GM21367 (cell line): ENCODE measurements around the gene CCM2.

Experiments used
- ATAC-seq: cut with Tn5 transposase; IDR thresholded peaks from one replicate; pipeline ENCODE4 v1.9.1; 2021; ENCODE audit not compliant: unreplicated experiment

CCM2 gene

DNA sequence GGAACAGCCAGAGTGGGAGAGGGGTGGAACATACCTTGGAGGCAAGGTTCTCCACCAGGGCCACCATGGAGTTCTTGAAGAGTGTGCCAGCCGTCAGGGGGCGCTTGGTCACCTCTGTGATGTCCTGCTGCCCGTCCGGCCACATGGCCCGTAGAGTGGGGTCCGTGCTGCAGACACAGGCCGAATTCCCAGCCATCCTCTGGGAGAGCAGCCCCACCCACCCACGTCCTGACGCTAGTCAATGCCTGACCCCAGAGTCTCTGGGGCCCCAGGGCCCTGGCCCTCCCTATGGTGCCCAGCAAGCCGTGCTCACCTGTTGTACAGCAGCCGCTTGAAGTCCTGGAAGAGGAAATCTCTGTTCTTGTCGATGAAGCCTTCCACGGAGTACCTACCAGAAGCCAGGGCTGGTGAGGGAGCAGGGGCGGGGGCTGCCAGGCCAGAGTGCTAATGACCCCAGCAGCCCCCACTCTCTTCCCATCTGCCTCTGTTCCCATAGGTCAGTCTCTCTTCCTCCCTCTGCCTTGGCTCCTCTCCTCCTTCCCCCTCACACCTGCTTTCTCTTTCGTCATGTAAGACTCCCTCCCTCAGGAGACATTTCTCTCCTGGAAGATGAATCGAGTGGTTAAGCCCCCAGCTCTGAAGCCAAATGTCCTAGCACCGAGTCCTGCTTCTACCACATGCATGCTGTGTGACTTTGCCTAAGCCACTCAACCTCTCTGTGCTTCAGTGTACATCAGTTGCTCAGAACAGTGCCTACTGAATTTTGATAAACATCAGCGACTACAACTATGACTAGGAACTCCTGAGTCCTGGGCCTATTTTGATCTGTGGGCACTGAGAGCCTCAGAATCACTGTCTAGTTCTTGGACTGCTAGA is 32.2 kb upstream of the CCM2 start:
- no peak for ATAC-seq

DNA sequence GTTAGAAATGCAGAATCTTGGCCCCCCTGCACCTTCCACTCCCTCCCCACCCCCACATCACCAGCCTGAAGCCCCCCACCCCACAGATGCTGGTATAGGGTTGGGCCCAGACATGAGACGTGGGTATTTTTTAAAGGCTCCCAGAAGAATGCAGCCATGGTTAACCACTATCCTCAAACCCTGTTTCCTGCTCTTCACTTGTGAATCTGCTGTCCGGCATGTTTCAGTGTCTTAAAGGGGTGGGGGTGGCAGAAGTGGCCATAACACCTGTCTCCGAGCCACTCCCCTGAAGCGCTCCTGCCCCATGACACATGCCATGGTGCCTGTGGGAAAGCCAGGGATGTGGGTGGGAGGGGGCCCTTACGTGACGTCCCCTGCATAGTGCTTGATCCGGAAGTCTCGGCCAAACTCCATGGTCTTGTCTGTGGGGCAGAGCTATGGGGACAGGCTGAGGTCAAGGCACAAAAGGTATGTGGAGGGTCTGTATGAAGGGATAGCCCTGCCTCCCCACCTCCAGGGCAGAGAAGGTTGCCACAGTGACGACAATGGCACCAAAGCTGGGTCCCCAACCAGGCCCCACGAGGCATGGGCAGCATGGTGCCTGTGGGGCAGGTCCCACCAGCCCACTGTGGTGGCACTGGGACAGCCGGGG is 30.8 kb upstream of the CCM2 start:
- no peak for ATAC-seq

DNA sequence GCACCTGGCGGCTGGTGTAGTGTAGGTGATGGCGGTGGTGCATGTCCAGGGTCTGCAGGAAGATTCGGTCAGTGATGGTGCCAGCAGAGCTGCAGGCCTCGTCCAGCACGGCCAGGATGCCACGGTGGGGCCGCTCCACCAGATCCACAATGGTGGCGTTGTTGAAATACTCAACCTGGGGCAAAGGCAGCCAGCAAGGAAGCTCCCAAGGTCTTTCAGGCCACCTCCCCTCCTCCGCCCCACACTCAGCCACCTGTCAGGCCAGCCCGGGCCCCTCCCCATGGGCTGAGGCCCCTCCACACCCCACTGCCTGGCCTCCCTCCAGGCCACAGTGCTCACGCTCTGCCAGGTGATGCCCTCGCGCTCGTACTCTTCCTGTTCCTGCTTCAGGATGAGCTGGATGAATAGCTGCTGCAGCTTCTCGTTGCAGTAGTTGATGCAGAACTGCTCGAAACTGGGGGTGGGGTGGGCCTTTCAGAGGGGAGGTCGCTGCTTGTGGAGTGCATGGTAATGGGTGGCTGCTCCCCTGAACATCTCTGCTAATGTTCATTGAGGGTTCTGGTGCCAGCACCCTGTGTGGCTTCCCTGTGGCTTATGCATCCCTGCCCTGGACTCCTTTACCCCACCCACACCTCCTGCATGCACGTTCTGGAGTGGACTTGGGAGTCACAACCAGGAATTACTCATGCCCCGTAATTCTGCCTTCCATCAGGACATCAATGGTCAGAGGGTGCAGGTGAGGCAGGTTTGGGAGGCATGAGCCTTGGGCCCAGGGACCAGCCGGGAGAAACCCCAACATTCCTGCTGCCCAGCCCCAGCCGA is 30.1 kb upstream of the CCM2 start:
- ATAC-seq = no peak

DNA sequence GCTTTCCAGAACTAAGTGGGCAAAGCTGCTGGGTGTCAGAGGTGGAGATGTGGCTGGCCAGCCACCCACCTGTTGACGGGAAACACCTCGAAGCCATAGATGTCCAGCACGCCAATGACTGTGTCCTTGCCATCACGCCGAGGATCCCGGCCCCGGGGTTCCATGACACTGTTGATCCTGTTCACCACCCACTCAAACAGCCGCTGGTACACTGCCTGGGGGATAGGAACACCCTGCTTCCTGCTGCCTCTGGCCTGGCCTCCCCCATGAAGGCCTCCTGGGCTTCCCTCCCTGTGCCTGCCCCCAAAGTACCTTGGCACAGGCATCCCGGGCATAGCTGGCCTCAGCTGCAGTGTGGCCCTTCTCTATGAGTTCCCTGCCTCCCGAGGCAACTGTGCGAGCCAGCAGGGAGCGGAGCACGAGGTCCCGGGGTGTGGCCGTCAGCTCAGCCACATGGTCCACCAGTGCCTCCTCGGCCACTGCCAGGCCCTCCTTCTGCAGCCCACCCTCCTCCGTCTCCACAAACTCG is 29.4 kb upstream of the CCM2 start:
- no peak for ATAC-seq

DNA sequence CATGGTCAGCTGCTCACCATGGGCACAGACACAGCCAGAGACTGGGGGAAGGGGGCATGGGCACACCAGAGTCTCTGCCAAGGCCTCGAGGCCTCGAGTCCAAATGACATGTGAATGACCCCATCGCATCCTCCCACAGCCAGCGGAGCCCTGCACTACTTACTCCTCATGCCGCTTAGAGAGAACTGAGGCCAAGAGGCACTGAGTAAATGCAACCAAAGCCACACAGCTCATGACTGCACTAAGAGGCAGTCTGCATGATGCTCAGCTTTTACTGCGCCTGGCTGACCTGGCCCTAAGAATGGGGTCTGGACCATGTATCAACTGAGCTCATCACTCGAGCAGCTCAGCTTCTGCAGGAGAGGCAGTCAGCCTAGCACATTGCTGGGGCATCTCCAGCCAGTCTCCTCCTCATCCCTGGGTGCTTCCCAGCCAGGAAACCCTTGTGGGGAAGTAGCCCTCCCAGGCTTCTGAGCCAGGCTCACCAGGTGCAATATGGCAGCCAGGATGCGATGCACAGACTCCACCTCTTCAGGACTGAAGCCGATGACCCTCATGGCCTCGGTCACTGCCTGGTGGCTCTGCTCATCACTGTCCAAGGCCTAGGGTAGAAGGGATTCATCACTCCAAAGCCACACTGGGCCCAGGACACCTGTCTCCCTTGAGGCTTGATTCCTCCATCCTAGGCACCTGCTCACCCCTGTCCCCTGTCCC is 28.7 kb upstream of the CCM2 start:
- ATAC-seq = no peak

- ATAC-seq = no peak
Observed at GRCh38 chr7:44971902-44972441, 28.0 kb upstream of the CCM2 start.

GRCh38 chr7:44972562-44972961 is 27.4 kb upstream of the CCM2 start:
- ATAC-seq = no peak

DNA sequence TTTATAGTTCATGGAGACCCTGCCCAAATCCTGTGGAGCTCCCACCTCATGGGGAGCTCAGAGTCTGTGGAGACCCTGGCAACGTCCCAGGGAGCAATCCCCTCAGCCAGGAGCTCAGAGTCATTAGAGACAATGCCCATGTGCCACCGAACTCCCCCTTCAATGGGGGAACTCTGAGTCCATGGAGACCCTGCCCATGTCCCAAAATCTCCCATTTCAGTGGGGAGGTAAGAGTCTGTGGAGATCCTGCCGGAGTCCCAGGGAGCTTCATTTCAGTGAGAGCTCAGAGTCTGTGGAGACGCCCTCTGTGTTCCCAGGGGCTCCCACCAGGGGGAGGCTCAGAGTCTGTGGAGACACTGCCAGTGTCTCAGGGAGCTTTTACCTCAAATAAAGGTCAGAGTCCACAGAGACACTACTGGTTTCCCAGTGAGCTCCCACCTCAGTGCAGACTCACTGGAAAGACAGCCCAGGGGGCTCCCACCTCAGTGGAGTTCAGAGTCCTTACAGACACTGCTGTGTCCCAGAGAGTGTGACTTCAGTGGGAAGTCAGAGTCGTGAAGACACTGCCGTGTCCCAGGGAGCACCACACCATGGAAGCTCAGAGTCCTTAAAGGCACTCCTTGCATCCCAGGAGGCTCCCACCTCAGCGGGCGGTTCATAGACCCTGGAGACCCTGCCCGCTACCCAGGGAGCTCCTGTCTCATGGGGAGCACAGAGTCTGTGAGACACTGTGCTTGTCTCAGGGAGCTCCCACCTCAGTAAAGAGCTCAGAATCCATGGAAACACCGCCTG is 26.2 kb upstream of the CCM2 start:
- no peak for ATAC-seq

- no peak for ATAC-seq
Observed at GRCh38 chr7:44974549-44974948, 25.5 kb upstream of the CCM2 start.

DNA sequence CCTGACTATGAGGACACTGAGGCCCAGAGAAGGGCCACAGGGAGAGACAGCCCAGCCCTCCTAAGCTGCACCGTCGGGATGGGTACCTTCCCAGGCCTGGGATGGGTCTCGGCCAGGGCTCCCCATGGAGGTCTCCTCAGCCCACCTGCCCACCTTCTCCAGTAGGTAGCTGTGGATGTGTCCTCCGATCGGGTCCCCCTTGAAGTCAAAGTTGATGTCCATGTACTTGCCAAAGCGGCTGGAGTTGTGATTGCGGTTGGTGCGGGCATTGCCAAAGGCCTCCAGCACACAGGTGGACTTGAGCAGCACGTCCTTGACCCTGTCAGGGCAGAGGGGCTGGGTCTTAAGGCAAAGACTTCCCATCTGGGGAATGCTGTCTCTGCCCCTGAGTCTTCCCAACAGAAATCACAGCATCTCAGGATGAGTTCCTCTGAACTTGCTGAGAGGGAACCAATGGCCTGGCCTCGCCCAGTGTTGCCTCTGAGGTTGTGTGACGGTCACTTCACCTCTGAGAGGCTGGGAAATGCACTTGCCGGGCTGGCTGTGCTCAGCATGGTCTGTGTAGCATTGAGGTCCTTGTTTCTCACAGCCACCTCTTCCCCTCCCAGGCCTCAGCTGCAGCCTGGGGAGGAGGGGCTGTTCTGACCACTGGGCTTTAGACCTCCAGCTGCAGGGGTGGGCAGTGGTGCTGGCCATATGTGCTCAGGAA is 24.5 kb upstream of the CCM2 start:
- ATAC-seq = no peak

DNA sequence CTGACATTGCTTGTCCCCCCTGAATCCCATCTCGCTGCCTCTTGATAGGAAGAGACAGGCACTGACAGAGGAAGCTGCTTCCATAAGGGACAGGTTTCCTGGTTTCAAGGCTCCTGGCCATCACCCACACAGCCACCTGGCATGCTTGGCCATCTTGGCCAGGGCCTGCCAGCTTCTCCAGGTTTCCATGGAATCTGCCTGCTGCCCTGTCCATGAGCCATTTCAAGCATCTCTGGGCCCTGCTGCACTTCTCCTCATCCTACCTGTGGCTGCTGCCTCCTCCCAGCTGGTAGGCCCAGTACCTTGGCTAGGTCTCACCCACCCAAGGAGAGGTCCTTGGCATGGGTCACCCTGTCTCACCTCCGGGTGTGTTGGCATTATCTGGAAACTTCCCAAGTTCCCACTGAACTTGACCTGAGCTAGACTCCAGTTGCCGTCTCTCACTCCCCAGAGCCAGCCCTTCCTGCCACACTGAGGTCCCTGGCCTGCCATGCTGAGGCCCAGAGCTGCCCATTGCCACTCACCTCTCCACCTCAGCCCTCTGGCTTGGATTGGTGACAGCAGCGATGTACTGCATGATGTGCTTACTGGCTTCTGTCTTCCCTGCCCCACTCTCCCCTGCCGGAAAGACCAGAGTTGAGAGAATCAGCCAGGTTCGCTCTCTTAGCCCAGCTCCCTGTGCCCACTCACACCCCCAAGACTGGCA is 23.8 kb upstream of the CCM2 start:
- ATAC-seq = no peak

- ATAC-seq = no peak
Observed at GRCh38 chr7:44976746-44977196, 23.2 kb upstream of the CCM2 start.

- ATAC-seq = no peak
Observed at GRCh38 chr7:44977304-44977958, 22.6 kb upstream of the CCM2 start.

- no peak for ATAC-seq
Observed at GRCh38 chr7:44977959-44978335, 22.1 kb upstream of the CCM2 start.

GRCh38 chr7:44978511-44979366 is 21.3 kb upstream of the CCM2 start, which contains the start of gene MYO1G:
Gene MYO1G, minus strand, starts transcription at chr7:44979015. Its CDS starts 54 bp downstream, at chr7:44978961.
- ATAC-seq = peak; percentile 50

DNA sequence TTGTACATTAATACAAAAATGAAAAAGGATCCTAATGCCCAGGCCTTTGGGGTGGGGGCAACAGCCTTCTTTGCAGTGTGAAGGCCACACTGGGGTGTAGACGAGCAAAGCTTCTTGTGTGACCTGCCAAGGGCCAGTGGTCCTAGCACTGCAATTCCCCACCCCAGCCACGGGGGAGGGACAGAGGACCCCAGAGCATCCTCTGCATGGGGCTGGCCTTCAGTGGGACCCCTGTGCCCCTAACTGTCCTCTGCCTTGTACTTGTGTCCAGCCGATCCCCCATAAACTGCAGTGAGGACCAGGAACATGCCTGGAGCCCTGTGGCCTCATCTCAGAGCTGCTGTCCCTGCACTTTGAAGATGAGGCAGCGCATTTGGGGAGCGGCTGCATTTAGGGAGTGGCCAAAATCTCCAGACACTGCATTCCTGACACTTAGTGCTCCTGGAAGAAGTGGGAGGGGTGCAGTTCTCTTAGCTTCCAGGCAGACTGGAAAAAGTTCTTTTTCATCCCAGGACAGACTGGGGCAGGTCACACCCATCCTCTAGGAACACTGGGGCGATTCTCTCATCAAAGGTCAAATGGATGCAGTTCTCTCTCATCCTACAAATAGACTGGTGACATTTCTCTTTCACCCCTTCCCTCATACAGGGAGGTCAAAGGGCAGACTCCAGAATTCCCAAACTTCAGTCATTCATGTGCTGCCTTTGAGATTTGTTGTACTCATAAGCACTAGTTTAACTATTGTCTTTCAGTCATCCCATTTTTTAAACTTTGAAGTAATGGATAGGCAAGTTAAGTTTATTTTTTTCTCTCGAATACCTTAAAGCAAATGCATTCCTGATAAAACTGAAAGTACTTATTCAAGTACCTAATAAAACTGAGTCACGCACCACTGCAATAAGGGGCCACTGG is 20.3 kb upstream of the CCM2 start:
- no peak for ATAC-seq
